Measurements from ENCODE around the gene LSP1.

DNA sequence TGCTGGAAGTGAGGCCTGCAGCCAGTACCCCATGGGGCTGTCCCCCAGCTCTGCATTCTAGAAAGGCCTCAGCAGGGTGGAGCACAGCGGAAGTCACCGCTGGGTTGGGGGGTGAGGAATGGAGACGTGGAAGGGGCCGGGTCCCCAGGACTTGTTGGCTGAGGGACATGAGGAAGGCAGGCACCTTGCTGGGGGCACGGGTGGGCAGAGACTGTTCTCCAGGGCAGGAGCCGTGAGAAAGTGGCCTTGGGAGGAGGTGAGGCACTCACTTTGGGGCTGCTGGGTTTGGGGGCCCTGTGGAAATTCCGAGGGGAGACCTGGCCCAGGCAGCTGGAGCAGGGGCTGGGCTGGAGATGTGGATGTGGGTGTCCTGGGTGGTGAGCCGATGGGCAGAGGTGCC is 9.1 kb upstream of the LSP1 start:
- TF ChIP-seq MAX (IDR thresholded peaks at IDR 0.05), result no peak
- no peak for TF ChIP-seq TCF12 (IDR thresholded peaks at IDR 0.05; ENCODE audit: low read depth)
- no peak for TF ChIP-seq EP300 (IDR thresholded peaks at IDR 0.05; ENCODE audit: borderline replicate concordance)
- TF ChIP-seq REST (IDR thresholded peaks at IDR 0.05; ENCODE audit: low read depth), result no peak
- TF ChIP-seq ZBTB7A (IDR thresholded peaks at IDR 0.05; ENCODE audit: low read depth), result no peak

Measured in Ishikawa (cell line).